CD4-positive, alpha-beta T cell treated with Interleukin-12 subunit alpha and Interleukin-12 subunit beta, for 1 hour (primary cell): ENCODE measurements around the gene DSG4.

ENCODE experiments used
- DNase-seq: peaks from one replicate; pipeline ENCODE4 v3.0.0-alpha.2; 2020

Gene DSG4

GRCh38 chr18:31447530-31448191 is 71.1 kb downstream of the DSG4 start, which contains the start of gene DSG3:
TSS of gene DSG3 (plus strand) at chr18:31447741. CDS start at chr18:31447878, 137 bp downstream.
- DNase-seq, result no peak

- DNase-seq, result no peak
These were observed 73.8 kb downstream of the DSG4 start for GRCh38 chr18:31450409-31450808.

- no peak for DNase-seq
These were observed 75.0 kb downstream of the DSG4 start for GRCh38 chr18:31451625-31452024.

GRCh38 chr18:31454066-31454708 is 77.6 kb downstream of the DSG4 start:
- DNase-seq, result no peak
